A673 (cell line): Measurements from ENCODE around the gene NUDCD3.

Experiments used
- EZH2 ChIP-seq: fragments of 200-600 bp; sonication (generic); IDR thresholded peaks from 2 replicates; pipeline ENCODE4 v1.6.1; 2017; ENCODE audit warnings: borderline replicate concordance, low read depth, mild to moderate bottlenecking, mixed read lengths, antibody characterized with exemption, low read length; ENCODE audit not compliant: poor library complexity, severe bottlenecking
- TF ChIP-seq, protein P1 (sequence below): fragments of 300-800, 200-600 bp; sonication (generic); conservative IDR thresholded peaks from 2 replicates; pipeline ENCODE4 v1.5.1; 2017; ENCODE audit warnings: low read depth, mild to moderate bottlenecking, antibody characterized with exemption, low read length, moderate library complexity, mixed read lengths

DNA sequence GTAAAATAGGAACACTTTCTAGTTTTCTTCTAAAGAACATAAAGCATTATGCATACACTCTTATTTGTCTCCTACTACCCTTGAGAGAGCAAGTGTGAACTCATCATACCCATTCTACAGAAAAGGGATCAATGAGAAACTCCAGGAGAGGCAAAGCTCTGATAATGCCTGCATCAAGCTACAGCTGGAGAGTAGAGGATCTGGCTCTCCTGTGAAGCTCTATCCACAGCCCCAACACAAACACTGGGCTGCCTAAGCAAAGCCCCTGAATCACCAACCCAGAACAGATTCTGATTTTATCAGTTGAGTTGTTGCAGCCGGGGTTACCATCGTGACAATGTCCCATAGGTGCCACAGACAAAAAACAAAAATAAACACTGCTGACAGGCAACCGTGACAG, 74.9 kb downstream of the NUDCD3 start:
- TF ChIP-seq EZH2 = no peak
- TF ChIP-seq, protein P1, sequence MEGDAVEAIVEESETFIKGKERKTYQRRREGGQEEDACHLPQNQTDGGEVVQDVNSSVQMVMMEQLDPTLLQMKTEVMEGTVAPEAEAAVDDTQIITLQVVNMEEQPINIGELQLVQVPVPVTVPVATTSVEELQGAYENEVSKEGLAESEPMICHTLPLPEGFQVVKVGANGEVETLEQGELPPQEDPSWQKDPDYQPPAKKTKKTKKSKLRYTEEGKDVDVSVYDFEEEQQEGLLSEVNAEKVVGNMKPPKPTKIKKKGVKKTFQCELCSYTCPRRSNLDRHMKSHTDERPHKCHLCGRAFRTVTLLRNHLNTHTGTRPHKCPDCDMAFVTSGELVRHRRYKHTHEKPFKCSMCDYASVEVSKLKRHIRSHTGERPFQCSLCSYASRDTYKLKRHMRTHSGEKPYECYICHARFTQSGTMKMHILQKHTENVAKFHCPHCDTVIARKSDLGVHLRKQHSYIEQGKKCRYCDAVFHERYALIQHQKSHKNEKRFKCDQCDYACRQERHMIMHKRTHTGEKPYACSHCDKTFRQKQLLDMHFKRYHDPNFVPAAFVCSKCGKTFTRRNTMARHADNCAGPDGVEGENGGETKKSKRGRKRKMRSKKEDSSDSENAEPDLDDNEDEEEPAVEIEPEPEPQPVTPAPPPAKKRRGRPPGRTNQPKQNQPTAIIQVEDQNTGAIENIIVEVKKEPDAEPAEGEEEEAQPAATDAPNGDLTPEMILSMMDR = no peak
